ENCODE results near the gene TRMT5. TPM values are rescaled to one million over a fixed set of nuclear protein-coding genes. Genes with fewer than 3 reads are reported as not detected.

Gene TRMT5
- 18.5 TPM for polyA plus RNA-seq (ENCODE audit: insufficient read length)

DNA sequence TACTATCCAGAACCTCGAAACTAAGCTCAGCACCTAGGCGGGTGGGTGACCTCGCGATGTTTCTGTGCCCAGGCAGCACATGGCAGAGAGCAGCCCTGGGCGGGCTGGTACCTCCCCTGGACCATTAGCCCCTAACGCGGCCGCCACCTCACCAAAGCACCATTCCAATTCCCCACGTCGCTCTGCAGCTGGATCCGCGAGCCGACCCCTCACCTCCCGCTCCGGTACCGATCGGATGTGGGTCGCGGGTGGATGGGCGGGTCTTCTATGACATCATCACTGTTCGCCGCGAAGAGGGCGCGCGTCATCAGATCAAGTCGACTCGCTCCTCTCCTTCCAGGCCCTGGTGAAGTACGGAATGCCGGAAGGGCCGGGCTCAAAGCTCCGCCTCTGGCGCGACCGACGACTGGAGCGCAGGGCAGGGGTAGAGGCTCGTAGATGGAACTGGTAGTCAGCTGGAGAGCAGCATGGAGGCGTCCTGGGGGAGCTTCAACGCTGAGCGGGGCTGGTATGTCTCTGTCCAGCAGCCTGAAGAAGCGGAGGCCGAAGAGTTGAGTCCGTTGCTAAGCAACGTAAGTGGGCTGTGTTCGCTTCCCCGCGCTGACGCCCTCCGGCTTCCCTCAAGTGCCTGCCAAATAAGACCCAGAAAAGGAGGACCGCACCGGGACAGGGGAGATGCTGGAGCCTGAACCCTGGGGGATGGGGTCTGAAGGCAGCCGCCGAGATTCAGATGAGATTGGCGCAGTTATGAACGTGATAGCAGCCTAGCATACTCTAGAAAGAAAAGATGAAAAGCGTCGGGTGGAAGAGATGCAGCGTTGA lies at the start of gene TRMT5, which contains the start of gene SLC38A6:
TRMT5 (minus strand) TSS at position 269 of the 822 bp plus-strand sequence; CDS start at position 163, 106 bp downstream.
SLC38A6 (plus strand) TSS at position 435 of the 822 bp plus-strand sequence; CDS start at position 468, 33 bp downstream.
- peak; percentile 94 for DNase-seq

- DNase-seq, result no peak
Measured at GRCh38 chr14:61026526-61026925, 45.6 kb upstream of the TRMT5 start.

DNA sequence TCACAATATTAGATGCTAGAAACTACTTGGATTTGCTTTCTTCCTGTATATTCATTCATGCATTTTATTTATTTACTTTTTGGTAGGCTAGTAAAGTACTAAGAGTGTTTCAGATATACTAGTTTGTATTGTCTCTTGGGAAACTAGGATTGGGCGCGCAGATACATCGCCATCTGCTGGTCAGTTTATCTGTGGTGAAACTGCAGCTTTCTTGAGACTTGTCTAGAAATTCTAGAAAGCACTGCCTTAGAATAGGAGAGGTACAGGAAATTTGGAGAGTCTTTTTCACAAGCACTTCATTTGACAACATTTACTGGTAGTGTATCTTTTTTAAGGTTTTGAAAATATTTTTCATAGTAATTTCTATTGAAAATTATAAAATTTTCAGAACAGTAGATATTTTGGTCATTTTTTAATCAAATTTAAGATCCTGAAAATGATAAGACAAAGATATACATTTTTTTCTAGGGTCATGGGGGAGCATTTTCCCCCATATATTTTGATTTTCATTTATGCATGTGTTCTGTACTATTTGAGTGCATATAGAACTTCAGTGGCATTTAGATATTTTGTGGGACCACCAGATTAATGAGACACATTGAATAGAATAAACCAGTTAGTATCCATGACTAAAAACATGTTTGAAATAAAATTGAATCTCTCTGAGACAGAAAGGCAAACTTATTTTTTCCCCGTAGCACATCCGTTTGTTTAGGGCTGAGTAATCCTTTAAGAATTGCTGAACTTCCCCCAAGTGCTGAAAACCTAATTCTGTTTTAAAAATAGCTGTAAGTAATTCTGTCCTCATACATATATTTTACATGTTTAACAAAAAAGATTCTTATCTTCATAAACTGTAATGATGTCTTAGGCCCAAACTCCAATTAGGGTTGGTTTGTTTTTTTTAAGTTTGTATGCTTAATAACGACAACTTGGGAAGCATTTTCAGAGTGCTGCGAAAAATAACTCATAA lies 44.7 kb upstream of the TRMT5 start:
- DNase-seq, result peak; percentile 69

- DNase-seq, result no peak
Measured at GRCh38 chr14:61019537-61019936, 38.7 kb upstream of the TRMT5 start.

- no peak for DNase-seq
Measured at GRCh38 chr14:61003571-61003970, 22.7 kb upstream of the TRMT5 start.

DNA sequence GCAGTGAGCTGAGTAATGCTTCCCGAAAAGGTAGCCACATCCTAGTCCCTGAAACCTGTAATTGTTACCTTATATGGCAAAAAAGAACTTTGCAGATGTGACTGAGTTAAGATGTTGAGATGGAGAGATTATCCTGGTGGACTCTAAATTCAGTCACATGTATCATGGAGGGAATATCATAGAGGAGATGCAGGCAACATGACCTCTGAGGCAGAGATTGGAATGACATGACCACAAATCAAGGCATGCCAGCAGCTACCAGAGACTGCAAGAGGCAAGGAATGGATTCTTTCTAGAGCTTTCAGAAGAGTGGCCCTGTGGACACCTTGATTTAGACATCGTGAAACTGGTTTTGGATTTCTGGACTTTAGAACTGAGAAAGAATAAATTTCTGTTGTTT lies 18.7 kb upstream of the TRMT5 start:
- DNase-seq, result no peak

DNA sequence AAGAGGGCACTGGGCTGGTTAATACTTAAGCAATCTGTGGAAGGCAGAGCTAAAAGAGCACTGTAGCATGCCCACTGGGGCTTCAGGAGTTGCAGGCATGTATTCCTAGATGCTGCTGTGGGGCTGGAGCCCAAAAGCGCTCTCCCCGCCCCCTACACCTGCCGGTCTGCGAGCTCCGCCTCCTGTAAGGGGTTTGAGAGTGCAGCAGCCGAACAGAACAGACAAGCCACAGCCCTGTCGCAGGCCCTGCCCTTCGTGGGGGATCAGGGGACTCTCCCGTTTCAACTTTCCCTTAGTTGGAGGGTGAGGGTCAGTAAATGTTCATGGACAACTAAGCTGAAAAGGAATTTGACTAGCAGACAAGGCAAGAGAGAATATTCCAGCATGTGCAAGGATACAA lies 17.7 kb upstream of the TRMT5 start:
- DNase-seq, result no peak

DNA sequence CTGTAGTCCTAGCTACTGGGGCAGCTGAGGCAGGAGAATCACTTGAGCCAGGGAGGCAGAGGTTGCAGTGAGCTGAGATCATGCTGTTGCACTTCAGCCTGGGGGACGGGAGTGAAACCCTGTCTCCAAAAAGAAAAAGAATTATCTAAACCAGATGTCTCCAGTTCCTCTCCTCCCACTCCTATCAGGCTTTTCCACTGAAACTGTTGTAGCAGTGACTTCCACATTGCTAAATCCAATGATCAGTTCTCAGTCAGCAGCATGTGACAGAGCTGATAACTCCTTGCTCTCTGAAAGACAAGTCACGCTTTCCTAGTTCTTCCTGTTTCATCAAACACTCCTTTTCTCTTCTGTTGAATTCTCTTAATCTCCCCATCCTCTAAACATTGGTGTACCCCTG lies 8.7 kb upstream of the TRMT5 start:
- no peak for DNase-seq

DNA sequence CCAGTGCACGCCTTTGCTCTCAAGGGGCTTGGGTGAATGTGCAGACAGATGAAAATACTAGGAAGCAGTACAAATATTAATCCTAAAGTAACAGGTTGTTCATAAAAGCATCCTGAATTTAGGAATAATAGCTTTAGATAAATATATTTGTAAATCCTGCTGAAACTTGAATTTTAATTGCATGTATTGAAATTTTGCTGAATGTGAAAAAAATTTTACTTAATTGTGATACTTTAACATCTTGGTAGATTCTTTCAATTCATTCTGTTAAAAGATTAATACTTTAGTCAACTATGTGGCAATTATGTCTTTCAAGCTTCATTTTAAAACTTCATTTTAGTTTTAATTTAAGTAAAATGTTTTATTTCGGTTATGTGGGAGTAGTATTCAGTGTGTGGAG lies 5.6 kb upstream of the TRMT5 start:
- DNase-seq, result no peak

- DNase-seq, result no peak
Measured at GRCh38 chr14:60984196-60984595, 3.3 kb upstream of the TRMT5 start.

DNA sequence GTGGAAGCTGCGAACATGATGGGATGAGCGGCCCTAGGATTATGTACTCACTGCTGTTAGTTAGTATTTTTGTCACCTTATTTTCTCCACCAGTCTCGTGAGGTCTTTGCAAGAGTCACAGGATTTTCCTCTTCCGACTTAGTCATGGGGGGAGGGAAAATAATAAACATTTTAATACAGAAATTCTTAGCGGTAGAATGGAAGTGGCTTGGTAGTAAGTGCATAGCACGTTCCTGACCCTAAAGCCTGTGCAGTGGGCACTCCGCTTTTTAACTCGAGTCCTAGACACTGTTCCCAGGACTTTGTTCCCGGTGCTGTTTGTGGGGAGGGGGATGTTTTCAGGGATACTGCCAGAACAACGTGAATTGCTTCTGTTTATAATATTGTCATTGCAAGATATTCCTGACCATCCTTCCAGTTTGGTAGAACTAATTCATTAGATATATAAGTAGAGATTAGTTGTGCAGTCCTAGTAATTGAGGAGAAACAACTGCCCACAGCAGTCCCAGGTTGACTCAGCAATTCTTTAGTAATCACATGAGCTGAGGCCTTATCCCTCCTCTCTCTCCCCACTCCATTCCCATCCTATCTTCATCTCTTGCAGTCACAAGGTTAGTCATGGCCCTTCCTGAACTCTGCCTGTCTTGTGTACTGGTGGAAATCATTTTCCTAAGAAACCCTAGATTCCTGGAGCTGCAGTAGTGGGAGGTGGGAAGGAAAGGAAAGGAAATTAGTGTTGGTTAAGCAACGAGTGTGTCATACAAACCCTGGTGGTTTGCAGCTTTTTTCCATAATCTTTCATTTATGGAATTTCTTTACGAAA lies 965 bp upstream of the TRMT5 start:
- no peak for DNase-seq

- no peak for DNase-seq
Measured at GRCh38 chr14:60977847-60978246, 3.0 kb downstream of the TRMT5 start.

DNA sequence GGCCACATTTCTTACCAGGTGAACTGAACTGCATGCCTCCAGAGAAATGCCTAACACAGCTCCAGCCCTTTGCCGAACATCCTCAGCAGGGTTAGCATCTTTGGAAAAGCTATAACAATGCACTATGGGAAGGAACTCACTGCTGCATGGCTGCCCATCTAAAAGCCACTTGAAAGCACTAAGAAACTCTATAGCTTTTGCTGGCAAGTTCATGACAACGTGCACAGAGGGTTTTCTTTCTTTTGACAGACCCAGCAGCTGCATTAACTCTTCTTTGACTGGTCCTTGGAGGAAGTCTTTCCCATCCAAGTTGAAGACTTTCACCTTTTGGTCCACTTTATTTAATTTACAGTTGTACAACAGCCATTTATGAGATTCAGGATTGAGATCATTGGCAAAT lies 5.3 kb downstream of the TRMT5 start:
- no peak for DNase-seq

- no peak for DNase-seq
Measured at GRCh38 chr14:60974090-60974651, 6.7 kb downstream of the TRMT5 start.

- no peak for DNase-seq
Measured at GRCh38 chr14:60973070-60973469, 7.8 kb downstream of the TRMT5 start.

DNA sequence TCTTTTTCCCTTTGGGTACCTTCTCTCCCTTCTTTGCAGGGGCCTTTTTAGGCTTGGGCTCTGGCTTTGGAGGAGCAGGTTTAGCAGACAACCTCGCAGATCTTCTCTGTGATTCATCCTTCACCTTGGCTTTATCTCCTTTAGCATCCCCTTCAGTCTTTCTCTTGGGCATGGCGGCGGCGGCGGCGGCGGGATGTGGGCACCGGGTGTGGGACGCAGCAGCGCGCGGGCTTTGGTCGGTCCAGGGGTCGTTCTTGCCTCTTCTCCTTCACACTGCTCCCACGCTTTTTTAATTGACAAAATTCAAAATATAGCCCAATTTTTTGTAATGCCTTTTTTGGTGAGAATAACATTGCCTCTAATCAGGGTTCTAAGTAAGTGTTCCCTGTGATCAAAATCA lies 8.6 kb downstream of the TRMT5 start:
- no peak for DNase-seq

GRCh38 chr14:60971271-60971670 lies 9.6 kb downstream of the TRMT5 start:
- no peak for DNase-seq

DNA sequence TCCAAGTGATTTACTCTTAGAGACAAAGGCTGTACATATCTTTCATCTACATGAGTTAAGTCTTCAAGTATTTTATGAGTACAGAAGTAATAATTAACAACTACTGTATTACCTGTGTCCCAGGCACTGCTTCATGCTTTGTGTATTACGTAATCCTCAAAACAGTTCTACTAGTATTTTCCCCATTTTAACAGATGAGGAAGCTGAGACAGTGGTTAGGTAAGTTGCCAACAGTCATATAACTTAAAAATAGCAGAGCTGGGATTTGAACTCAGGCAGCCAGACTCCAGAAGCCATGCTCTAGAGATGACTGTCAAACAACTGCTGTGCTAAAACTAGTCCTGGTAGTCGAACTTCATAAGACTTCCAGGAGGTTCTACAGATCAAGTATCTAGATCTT lies 10.7 kb downstream of the TRMT5 start:
- no peak for DNase-seq

GRCh38 chr14:60968671-60969070 lies 12.2 kb downstream of the TRMT5 start:
- DNase-seq, result no peak

GRCh38 chr14:60968099-60968498 lies 12.8 kb downstream of the TRMT5 start:
- DNase-seq, result no peak

GRCh38 chr14:60965402-60965801 lies 15.5 kb downstream of the TRMT5 start:
- DNase-seq, result peak; percentile 64

- no peak for DNase-seq
Measured at GRCh38 chr14:60964904-60965303, 16.0 kb downstream of the TRMT5 start.

Measured in hindlimb muscle (tissue), 1 donor.